HepG2 (cell line): Measurements from ENCODE around the gene TNFRSF6B. TPM values are rescaled to one million over a fixed set of nuclear protein-coding genes. Genes with fewer than 3 reads are reported as not detected.
A peak's percentile ranks its signal among the peaks of the same experiment; 100 is the strongest.

ENCODE experiments used
- EEA1 ChIP-seq: sonication (generic); formaldehyde crosslinking; IDR thresholded peaks from 2 replicates; pipeline ENCODE4 v1.5.1; 2020; ENCODE audit warnings: mild to moderate bottlenecking, missing genetic modification reagents, borderline replicate concordance
- GFI1 ChIP-seq: sonication (generic); formaldehyde crosslinking; IDR thresholded peaks from 2 replicates; pipeline ENCODE4 v1.5.0; 2020; ENCODE audit warnings: missing genetic modification reagents, mild to moderate bottlenecking, borderline replicate concordance
- HNF4A ChIP-seq: sonication (generic); formaldehyde crosslinking; IDR thresholded peaks from 2 replicates; pipeline ENCODE4 v1.4.0; 2020; ENCODE audit warnings: missing genetic modification reagents
- KAT8 ChIP-seq: IDR thresholded peaks from 2 replicates; pipeline ENCODE4 v1.6.1; 2016; ENCODE audit warnings: missing genetic modification reagents, missing compliant biosample characterization
- KMT2A ChIP-seq: sonication (generic); formaldehyde crosslinking; IDR thresholded peaks from 2 replicates; pipeline ENCODE4 v1.4.0; 2020; ENCODE audit warnings: missing genetic modification reagents
- PHF5A ChIP-seq: IDR thresholded peaks from one replicate; pipeline ENCODE4 v1.6.1; 2018; ENCODE audit warnings: low read depth, missing genetic modification reagents; ENCODE audit not compliant: unreplicated experiment
- SMAD3 ChIP-seq: sonication (generic); formaldehyde crosslinking; IDR thresholded peaks from 2 replicates; pipeline ENCODE4 v1.4.0; 2020; ENCODE audit warnings: missing genetic modification reagents
- polyA plus RNA-seq, 8 experiments: library from polyadenylated mRNA; depleted of rRNA in 3 of 8; stranded (reverse) in 7 of 8; unstranded in 1 of 8; fragments of >200 nt; fragmentation: Illumina TruSeq in 4 of 8; extraction: Trizol in 4 of 8; gene quantifications; 2 replicates each; pipeline versions ENCODE4 v1.2.1 to v1.2.3, GENCODE V29; 2011 to 2016; ENCODE audit warnings: low read depth in 4 of 8, missing spikeins in 1 of 8, mixed read lengths in 1 of 8; ENCODE audit not compliant: insufficient read depth in 1 of 8
- total RNA-seq, 5 experiments: library from RNA; depleted of rRNA; stranded (reverse); fragments of >200 nt; fragmentation: Illumina TruSeq; extraction: Trizol; gene quantifications; 2 replicates each; pipeline ENCODE4 v1.2.3, GENCODE V29; 2016; ENCODE audit warnings: low read depth in 1 of 5
- TF ChIP-seq, protein P1 (sequence below): sonication (generic); formaldehyde crosslinking; IDR thresholded peaks from 2 replicates; pipeline ENCODE4 v1.9.0; 2021; ENCODE audit warnings: mild to moderate bottlenecking, missing genetic modification reagents
- TF ChIP-seq, protein P2 (sequence below), 2 experiments: fragments of 450-650 bp in 1 of 2; sonication (generic) in 1 of 2; formaldehyde crosslinking in 1 of 2; IDR thresholded peaks; 2 replicates each; pipeline versions ENCODE4 v1.6.1 to v1.8.0; 2016 to 2022; ENCODE audit warnings: antibody characterized with exemption in 1 of 2, mild to moderate bottlenecking in 1 of 2, missing genetic modification reagents in 1 of 2

TNFRSF6B gene
- total and polyA plus RNA-seq, 2 of the 13 experiments (the other 11 are each of a cell fraction or from before 2014, with no cell fraction given): 0.24 TPM; not detected in 1

DNA sequence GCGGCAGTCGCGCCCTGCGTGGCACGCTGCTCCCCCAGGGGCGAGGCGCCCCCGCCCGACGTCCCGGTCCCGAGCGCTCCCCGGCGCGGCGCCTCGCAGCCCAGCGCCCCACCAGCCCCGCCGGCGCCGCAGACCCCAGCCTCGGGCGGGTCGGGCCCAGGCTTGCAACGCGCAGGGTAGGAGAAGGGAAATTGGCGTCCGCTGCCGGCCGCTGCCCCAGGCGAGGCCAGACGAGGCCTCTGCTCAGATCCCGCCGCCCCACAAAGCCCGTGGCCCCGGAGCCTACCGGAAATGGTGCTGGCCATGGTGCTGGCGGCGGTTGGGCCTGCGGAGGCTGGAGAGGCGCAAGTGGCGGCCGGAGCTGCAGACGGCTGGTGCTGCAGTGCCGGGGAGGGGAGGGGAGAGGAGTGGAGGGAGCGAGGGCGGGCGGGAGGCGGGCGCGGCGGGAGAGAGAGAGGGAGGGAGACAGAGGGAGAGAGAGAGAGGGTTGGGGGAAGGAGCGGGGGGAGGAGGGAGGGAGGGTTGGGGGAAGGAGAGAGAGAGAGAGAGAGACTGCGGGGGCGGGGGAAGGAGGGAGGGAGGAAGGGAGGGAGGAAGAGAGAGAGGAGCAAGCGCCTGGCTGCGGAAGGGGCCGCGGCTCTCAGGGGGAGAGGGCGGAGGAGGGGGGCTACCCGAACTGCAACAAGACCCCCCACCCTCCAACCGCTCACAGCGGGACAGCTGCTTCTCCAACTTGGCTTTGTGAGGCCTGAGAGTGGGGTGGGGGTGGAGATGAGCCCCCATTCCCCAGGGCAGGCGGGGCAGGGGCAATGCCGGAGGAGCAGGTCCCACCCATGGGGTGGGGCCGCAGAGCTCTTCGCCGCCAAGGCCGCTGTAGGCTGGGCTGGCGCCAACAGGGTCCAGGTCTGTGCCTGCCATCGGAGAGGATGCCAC, 43.1 kb upstream of the TNFRSF6B start, which contains the start of gene STMN3 (continued):
- TF ChIP-seq EEA1 (CRISPR knock-in tag): peak; percentile 98; the same call in 1 of the 2 replicates
- peak; percentile 99 for TF ChIP-seq SMAD3 (CRISPR knock-in tag)
- TF ChIP-seq, protein P1, sequence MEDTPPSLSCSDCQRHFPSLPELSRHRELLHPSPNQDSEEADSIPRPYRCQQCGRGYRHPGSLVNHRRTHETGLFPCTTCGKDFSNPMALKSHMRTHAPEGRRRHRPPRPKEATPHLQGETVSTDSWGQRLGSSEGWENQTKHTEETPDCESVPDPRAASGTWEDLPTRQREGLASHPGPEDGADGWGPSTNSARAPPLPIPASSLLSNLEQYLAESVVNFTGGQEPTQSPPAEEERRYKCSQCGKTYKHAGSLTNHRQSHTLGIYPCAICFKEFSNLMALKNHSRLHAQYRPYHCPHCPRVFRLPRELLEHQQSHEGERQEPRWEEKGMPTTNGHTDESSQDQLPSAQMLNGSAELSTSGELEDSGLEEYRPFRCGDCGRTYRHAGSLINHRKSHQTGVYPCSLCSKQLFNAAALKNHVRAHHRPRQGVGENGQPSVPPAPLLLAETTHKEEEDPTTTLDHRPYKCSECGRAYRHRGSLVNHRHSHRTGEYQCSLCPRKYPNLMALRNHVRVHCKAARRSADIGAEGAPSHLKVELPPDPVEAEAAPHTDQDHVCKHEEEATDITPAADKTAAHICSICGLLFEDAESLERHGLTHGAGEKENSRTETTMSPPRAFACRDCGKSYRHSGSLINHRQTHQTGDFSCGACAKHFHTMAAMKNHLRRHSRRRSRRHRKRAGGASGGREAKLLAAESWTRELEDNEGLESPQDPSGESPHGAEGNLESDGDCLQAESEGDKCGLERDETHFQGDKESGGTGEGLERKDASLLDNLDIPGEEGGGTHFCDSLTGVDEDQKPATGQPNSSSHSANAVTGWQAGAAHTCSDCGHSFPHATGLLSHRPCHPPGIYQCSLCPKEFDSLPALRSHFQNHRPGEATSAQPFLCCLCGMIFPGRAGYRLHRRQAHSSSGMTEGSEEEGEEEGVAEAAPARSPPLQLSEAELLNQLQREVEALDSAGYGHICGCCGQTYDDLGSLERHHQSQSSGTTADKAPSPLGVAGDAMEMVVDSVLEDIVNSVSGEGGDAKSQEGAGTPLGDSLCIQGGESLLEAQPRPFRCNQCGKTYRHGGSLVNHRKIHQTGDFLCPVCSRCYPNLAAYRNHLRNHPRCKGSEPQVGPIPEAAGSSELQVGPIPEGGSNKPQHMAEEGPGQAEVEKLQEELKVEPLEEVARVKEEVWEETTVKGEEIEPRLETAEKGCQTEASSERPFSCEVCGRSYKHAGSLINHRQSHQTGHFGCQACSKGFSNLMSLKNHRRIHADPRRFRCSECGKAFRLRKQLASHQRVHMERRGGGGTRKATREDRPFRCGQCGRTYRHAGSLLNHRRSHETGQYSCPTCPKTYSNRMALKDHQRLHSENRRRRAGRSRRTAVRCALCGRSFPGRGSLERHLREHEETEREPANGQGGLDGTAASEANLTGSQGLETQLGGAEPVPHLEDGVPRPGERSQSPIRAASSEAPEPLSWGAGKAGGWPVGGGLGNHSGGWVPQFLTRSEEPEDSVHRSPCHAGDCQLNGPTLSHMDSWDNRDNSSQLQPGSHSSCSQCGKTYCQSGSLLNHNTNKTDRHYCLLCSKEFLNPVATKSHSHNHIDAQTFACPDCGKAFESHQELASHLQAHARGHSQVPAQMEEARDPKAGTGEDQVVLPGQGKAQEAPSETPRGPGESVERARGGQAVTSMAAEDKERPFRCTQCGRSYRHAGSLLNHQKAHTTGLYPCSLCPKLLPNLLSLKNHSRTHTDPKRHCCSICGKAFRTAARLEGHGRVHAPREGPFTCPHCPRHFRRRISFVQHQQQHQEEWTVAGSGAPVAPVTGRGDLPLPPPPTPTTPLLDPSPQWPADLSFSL (CRISPR knock-in tag): 0 out of 2 replicates have a peak, but pooled peaks have one; percentile 56
- peak; percentile 90 for TF ChIP-seq KAT8 (CRISPR knock-in tag)
- TF ChIP-seq GFI1 (CRISPR knock-in tag): peak; percentile 58
- TF ChIP-seq PHF5A (CRISPR knock-in tag): peak; percentile 89
- TF ChIP-seq KMT2A (CRISPR knock-in tag): peak; percentile 86
- no peak; the same call in 1 of the 2 replicates for TF ChIP-seq HNF4A (CRISPR knock-in tag)
- TF ChIP-seq, protein P2, sequence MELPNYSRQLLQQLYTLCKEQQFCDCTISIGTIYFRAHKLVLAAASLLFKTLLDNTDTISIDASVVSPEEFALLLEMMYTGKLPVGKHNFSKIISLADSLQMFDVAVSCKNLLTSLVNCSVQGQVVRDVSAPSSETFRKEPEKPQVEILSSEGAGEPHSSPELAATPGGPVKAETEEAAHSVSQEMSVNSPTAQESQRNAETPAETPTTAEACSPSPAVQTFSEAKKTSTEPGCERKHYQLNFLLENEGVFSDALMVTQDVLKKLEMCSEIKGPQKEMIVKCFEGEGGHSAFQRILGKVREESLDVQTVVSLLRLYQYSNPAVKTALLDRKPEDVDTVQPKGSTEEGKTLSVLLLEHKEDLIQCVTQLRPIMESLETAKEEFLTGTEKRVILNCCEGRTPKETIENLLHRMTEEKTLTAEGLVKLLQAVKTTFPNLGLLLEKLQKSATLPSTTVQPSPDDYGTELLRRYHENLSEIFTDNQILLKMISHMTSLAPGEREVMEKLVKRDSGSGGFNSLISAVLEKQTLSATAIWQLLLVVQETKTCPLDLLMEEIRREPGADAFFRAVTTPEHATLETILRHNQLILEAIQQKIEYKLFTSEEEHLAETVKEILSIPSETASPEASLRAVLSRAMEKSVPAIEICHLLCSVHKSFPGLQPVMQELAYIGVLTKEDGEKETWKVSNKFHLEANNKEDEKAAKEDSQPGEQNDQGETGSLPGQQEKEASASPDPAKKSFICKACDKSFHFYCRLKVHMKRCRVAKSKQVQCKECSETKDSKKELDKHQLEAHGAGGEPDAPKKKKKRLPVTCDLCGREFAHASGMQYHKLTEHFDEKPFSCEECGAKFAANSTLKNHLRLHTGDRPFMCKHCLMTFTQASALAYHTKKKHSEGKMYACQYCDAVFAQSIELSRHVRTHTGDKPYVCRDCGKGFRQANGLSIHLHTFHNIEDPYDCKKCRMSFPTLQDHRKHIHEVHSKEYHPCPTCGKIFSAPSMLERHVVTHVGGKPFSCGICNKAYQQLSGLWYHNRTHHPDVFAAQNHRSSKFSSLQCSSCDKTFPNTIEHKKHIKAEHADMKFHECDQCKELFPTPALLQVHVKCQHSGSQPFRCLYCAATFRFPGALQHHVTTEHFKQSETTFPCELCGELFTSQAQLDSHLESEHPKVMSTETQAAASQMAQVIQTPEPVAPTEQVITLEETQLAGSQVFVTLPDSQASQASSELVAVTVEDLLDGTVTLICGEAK (IDR thresholded peaks at IDR 0.05): peak; percentile 19; the same call in 1 of the 2 replicates
- TF ChIP-seq, protein P2 (CRISPR knock-in tag; IDR thresholded peaks at IDR 0.05): peak; percentile 93
